Naive B cell (primary cell): ENCODE measurements around the gene EXOC2. TPM values are rescaled to one million over a fixed set of nuclear protein-coding genes. Genes with fewer than 3 reads are reported as not detected.
A peak's percentile ranks its signal among the peaks of the same experiment; 100 is the strongest.
"Not testable (repeated sequence)": the region's sequence is repeated elsewhere in the genome, so short reads cannot be mapped to it uniquely, and the experiment has no call there.

Experiments used
- ATAC-seq, 2 donors: fragments of 150-1000 bp; cut with Tn5 transposase; 2 replicates each; pipeline ENCODE4 v1.10.0; 2021; ENCODE audit warnings: low read depth in 2 of 2, mild to moderate bottlenecking in 2 of 2, moderate library complexity in 2 of 2
- DNase-seq: peaks from one replicate; pipeline ENCODE4 v3.0.0; 2022
- H3K27ac Mint-ChIP-seq, 6 donors: one replicate each; pipeline ENCODE4 v1.8.0; 2020 to 2022; ENCODE audit warnings: mild to moderate bottlenecking in 6 of 6, mixed read lengths in 6 of 6, moderate library complexity in 5 of 6, inconsistent platforms in 2 of 6
- H3K27me3 Mint-ChIP-seq, 3 donors: one replicate each; pipeline ENCODE4 v1.8.0; 2021 to 2022; ENCODE audit warnings: mixed read lengths in 3 of 3, mild to moderate bottlenecking in 1 of 3
- H3K36me3 Mint-ChIP-seq, 2 donors: one replicate each; pipeline ENCODE4 v1.8.0; 2020 to 2022; ENCODE audit warnings: mixed read lengths in 2 of 2, inconsistent platforms in 1 of 2, mild to moderate bottlenecking in 1 of 2
- H3K4me1 Mint-ChIP-seq, 3 donors: one replicate each; pipeline ENCODE4 v1.8.0; 2020 to 2022; ENCODE audit warnings: mixed read lengths in 3 of 3, inconsistent platforms in 1 of 3, mild to moderate bottlenecking in 1 of 3, moderate library complexity in 1 of 3
- H3K4me3 Mint-ChIP-seq, 8 donors: one replicate each; pipeline ENCODE4 v1.8.0; 2020 to 2022; ENCODE audit warnings: mild to moderate bottlenecking in 8 of 8, mixed read lengths in 8 of 8, moderate library complexity in 8 of 8, inconsistent platforms in 2 of 8
- H3K9me3 Mint-ChIP-seq, 7 donors: one replicate each; pipeline ENCODE4 v1.8.0; 2020 to 2022; ENCODE audit warnings: mixed read lengths in 7 of 7, mild to moderate bottlenecking in 5 of 7, inconsistent platforms in 2 of 7, moderate library complexity in 1 of 7
- polyA plus RNA-seq, 6 donors: library from polyadenylated mRNA; unstranded; fragments of 300-500 nt; fragmentation: Illumina TruSeq; gene quantifications; one replicate each; pipeline ENCODE4 v1.2.3, GENCODE V29; 2021; ENCODE audit warnings: low read depth in 6 of 6

EXOC2 gene
- polyA plus RNA-seq, 6 donors from 2014 or later, result 18.0 to 34.8 (median 28.6) TPM

DNA sequence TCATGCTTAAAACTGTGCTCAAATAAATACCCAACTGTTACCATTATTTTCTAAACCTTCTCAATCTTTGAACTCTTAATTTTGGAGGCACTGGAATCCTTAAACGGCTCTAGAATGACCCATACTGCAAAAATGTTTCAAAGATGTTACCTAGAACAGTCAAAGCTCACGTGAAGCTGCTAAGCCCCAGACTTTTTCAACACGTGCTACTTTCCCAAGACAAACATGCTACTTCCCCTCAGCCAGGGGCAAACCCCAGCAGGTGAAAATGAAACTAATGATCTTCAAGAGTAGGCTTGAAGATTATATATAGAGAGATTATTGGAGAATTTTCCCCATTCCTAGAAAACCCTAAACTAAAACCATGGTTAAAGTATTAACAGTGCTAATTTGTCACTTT is 64.2 kb downstream of the EXOC2 start:
- Mint-ChIP-seq H3K36me3 (peaks cover 0 to 21% of the 10 kb centered on the region in 2 donors), H3K4me1 (peaks cover 12 to 14% (median 13%) of the 10 kb centered on the region in 3 donors), H3K27me3 (no peaks in the 10 kb centered on the region), H3K4me3 (peak overlapping the region in 1 of 8 donors; percentile 4), H3K9me3 (no peaks in the 10 kb centered on the region), H3K27ac (peak overlapping the region in 4 of 6 donors; percentile 5 to 73 (median 68))
- no peak for DNase-seq
- ATAC-seq, result peak; percentile 68 to 84

DNA sequence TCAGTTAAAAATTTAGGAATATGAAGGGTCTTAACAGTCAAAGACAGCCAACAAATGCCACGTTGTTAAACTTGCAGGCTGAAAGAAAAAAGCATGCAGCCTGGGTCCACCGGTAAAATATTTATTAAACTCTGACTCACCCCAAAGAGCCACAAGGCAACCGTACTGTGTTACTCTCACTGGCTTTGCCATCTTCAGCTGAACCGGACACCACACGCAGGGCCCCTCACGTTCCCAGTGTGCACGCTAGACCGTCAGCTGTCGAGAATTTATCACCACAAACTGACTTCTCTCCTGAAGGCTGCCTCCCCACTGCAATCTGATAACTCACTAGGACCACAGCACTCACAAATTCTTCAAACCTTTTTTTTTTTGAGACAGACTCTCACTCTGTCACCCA is 66.7 kb downstream of the EXOC2 start:
- DNase-seq, result no peak
- H3K4me1 Mint-ChIP-seq, result peaks cover 11 to 17% (median 12%) of the 10 kb centered on the region in 3 donors
- no peak for ATAC-seq
- no peaks in the 10 kb centered on the region for H3K9me3 Mint-ChIP-seq
- no peaks in the 10 kb centered on the region for H3K27me3 Mint-ChIP-seq
- H3K27ac Mint-ChIP-seq, result peak overlapping the region in 1 of 6 donors; percentile 33
- no peak overlapping the region for H3K4me3 Mint-ChIP-seq
- H3K36me3 Mint-ChIP-seq, result peaks cover 0 to 17% of the 10 kb centered on the region in 2 donors

DNA sequence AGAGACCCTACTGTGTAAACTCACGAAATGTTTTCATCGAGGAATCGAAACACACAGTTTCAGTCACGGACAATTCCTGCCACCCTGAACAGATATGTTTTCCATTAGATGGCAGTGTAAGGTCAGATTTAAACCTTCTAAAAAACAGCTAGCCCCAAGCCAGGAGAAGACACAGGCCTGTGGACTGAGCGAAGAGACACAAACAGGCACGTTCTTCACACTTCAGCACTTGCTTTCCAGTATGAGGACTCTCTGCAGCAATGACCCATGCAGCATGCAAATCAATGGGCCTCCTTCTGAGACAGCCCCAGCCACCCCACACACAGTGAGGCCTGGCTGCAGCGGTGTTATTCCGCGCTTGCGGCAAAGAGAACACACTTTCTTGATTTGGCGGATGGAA is 68.0 kb downstream of the EXOC2 start:
- ATAC-seq, result no peak
- peaks cover 7 to 17% of the 10 kb centered on the region in 2 donors for H3K36me3 Mint-ChIP-seq
- no peak for DNase-seq

DNA sequence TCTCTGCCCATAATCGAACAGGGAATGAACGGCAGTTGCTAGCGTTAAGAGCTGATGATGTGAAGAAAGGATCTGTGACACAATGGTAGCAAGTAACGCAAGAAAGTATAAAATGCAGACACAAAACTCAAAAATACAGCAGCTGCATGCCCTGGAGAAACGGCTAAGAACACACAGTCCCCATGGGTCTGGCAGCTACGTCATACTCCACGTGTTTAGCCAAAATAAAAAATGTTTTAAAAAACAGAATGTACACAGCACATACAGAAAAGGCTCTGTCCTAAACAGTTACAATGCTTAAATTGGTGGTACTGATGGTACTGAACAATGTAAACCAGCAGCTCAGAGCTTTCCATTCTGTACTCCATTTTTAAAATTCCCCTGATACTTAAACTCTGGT is 70.5 kb downstream of the EXOC2 start:
- ATAC-seq, result no peak

More for the DNA sequence above, 68.0 kb downstream of the EXOC2 start:
- H3K4me3 Mint-ChIP-seq, result no peak overlapping the region
- no peaks in the 10 kb centered on the region for H3K9me3 Mint-ChIP-seq
- H3K27ac Mint-ChIP-seq, result no peak overlapping the region
- H3K27me3 Mint-ChIP-seq, result no peaks in the 10 kb centered on the region
- peaks cover 11 to 17% (median 12%) of the 10 kb centered on the region in 3 donors for H3K4me1 Mint-ChIP-seq

DNA sequence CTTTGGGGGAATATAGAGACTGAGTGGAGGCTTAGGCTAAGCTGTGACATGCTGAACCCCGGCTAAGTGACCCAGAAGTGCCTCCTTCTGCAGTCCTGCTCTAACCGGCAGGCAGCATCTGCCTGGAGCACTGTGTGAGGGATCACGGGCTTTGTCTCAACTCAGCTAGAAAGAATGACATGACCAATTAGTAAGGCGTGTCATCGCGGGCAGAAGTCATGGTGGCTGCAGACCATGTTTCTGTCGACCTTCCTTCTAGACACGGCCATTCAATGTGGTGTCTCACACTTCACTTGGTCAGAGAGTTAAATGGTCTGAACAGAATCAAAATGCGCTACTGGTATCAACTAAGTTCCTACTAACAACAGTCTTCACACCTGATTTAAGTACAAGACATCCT is 71.0 kb downstream of the EXOC2 start:
- H3K4me1 Mint-ChIP-seq, result peaks cover 0 to 4% (median 0%) of the 10 kb centered on the region in 3 donors
- no peaks in the 10 kb centered on the region for H3K27me3 Mint-ChIP-seq
- H3K27ac Mint-ChIP-seq, result no peak overlapping the region
- ATAC-seq (no peak), DNase-seq (no peak)
- H3K36me3 Mint-ChIP-seq, result peaks cover 12 to 26% of the 10 kb centered on the region in 2 donors
- no peaks in the 10 kb centered on the region for H3K9me3 Mint-ChIP-seq
- H3K4me3 Mint-ChIP-seq, result no peak overlapping the region

More for the DNA sequence above, 70.5 kb downstream of the EXOC2 start:
- DNase-seq, result no peak
- no peak overlapping the region for H3K4me3 Mint-ChIP-seq
- H3K9me3 Mint-ChIP-seq, result no peaks in the 10 kb centered on the region
- no peak overlapping the region for H3K27ac Mint-ChIP-seq
- H3K27me3 Mint-ChIP-seq, result no peaks in the 10 kb centered on the region
- H3K36me3 Mint-ChIP-seq, result peaks cover 7 to 21% of the 10 kb centered on the region in 2 donors
- H3K4me1 Mint-ChIP-seq, result peaks cover 0 to 4% (median 0%) of the 10 kb centered on the region in 3 donors

DNA sequence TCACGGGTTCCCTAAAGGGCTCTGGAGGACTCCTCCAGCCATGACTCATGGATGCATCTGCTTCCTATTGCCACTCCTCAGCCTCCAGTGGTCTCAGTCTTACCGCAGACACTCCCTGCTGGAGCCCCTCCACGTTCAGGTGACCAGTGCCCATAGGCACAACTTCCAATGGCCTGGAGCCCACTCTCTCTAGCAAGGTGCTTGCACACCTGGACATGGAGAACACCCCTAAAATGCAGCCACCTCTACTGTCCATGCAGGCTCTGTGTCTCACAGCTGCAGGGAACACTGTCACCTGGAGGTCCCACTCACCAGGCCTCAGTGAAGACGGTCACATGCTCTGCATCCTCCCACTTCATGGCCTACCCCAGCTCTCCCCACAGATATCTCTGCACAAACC is 72.0 kb downstream of the EXOC2 start:
- H3K27ac Mint-ChIP-seq, result peak overlapping the region in 2 of 6 donors; percentile 26 to 72
- DNase-seq (no peak), ATAC-seq (no peak)
- H3K27me3 Mint-ChIP-seq, result no peaks in the 10 kb centered on the region
- H3K4me1 Mint-ChIP-seq, result peaks cover 0 to 4% (median 1%) of the 10 kb centered on the region in 3 donors
- H3K4me3 Mint-ChIP-seq, result no peak overlapping the region
- H3K36me3 Mint-ChIP-seq, result peaks cover 15 to 28% of the 10 kb centered on the region in 2 donors
- no peaks in the 10 kb centered on the region for H3K9me3 Mint-ChIP-seq

DNA sequence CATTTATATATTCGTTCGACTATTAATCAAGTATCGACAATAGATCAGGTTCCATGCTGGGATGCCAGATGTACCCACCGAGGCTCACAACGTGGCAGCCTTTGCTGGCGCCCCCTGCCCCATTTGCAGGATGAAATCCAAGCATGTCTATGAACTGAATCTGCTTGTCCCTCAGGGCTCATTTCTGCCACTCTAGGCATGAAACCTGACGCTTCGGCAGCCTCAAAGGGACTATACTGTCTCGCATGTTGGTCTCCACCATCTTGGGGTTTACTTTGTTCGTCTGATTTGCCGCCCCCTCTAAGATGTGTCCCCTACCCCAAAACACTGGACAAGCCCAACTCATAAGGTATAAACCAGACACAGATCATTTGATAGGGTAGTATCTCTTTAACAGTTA is 72.8 kb downstream of the EXOC2 start:
- Mint-ChIP-seq H3K9me3 (no peaks in the 10 kb centered on the region), H3K27ac (no peak overlapping the region), H3K27me3 (no peaks in the 10 kb centered on the region), H3K36me3 (peaks cover 23 to 25% of the 10 kb centered on the region in 2 donors), H3K4me1 (peaks cover 0 to 4% (median 3%) of the 10 kb centered on the region in 3 donors), H3K4me3 (no peak overlapping the region)
- ATAC-seq, result no peak
- no peak for DNase-seq

DNA sequence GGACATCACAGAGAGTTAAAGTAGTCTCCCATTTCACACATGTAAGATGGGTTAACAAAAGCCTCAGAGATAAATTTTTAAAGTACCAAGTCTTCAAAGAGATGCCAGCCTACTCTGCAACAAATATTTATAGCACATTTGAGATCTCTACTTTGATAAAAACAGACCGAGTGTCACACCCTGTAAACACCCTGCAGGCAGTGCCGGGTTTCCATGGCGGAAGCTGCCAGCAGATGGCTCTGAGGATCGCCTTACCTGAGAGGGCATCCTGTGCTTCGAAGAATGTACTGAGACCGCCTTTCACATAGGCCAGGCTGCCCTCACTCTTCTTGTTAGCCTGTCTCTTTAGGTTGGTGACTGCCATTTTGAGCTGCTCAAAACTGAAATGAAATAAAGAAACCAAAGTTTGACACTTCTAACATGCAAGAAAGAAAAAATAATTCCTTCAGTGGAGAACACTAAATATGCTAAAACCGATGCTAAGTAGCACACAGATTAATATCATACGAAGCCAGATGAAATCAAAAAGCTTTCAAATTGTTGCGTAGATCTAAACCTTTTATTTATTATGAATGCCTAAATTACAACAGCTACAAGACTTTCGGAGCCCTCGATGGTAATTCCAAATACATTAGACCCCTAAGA is 75.4 kb downstream of the EXOC2 start:
- Mint-ChIP-seq H3K27ac (no peak overlapping the region), H3K27me3 (no peaks in the 10 kb centered on the region), H3K4me3 (no peak overlapping the region), H3K36me3 (peaks cover 30 to 32% of the 10 kb centered on the region in 2 donors), H3K4me1 (peaks cover 0 to 3% (median 0%) of the 10 kb centered on the region in 3 donors), H3K9me3 (no peaks in the 10 kb centered on the region)
- DNase-seq (no peak), ATAC-seq (no peak)

DNA sequence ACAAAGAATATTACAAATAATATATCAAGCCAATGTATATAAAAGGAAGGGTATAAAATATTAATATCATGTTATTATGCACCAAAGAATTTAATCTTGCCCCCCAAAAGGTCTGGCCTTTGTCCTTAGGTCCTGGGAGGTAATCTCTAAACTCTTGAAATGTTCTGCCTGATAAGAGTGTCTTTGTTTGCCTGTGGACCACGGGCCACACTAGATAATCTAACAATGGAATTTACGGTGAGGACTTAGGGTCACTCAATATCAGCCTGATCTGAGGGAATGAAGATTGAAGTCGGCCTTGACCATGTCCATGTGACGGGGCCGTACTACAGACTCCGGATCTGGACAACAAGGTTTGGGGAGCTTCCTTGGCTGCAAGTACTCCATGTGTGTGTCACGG is 79.0 kb downstream of the EXOC2 start:
- no peak overlapping the region for H3K27ac Mint-ChIP-seq
- no peaks in the 10 kb centered on the region for H3K27me3 Mint-ChIP-seq
- no peak overlapping the region for H3K4me3 Mint-ChIP-seq
- peaks cover 10 to 14% (median 13%) of the 10 kb centered on the region in 3 donors for H3K4me1 Mint-ChIP-seq
- DNase-seq (no peak), ATAC-seq (no peak)
- H3K36me3 Mint-ChIP-seq, result peaks cover 25 to 31% of the 10 kb centered on the region in 2 donors
- H3K9me3 Mint-ChIP-seq, result no peaks in the 10 kb centered on the region

DNA sequence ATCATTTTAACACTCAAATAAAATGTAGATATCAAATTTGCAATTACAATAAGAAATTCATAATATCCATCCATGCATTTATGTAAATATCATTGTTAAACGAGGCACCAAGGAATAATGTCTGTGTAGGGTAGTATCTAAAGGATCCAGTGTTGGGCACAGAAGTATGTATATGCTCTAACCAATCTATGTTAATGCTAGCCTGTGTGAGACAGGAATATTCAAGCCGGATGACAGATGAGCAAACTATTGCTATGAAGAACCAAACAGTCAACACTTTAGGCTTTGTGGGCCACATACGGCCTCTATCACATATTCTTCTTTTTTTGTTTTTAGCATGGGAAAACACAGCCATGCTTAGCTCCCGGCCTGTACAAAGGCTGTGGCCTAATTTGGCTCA is 81.0 kb downstream of the EXOC2 start:
- Mint-ChIP-seq H3K27ac (no peak overlapping the region), H3K4me1 (peaks cover 10 to 14% (median 13%) of the 10 kb centered on the region in 3 donors), H3K4me3 (no peak overlapping the region)

DNA sequence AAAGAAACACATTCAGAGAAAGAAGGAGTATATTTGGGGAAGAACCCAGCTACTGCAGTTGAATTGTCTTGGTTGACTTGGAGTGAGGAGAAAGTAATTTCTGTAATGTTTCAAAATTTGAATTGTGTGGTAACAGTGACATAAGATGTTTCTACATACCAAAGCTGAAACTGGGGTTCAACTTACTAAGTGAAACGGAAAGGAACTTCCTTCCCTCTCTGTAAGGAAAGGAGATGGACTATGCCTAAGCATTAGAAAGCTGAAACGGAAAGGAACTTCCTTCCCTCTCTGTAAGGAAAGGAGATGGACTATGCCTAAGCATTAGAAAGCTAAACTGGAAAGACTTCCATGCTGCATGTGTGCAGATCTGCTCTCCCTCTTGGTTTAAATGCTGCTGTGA is 82.1 kb downstream of the EXOC2 start:
- H3K4me1 Mint-ChIP-seq, result peaks cover 10 to 13% (median 12%) of the 10 kb centered on the region in 3 donors
- H3K36me3 Mint-ChIP-seq, result peaks cover 27 to 41% of the 10 kb centered on the region in 2 donors
- peaks cover 0 to 2% (median 0%) of the 10 kb centered on the region in 7 donors for H3K9me3 Mint-ChIP-seq
- ATAC-seq (no peak), DNase-seq (no peak)
- peak overlapping the region in 5 of 6 donors; percentile 23 to 88 (median 61) for H3K27ac Mint-ChIP-seq
- no peak overlapping the region for H3K4me3 Mint-ChIP-seq
- no peaks in the 10 kb centered on the region for H3K27me3 Mint-ChIP-seq

More for the DNA sequence above, 81.0 kb downstream of the EXOC2 start:
- Mint-ChIP-seq H3K36me3 (peaks cover 21 to 33% of the 10 kb centered on the region in 2 donors), H3K27me3 (no peaks in the 10 kb centered on the region), H3K9me3 (no peaks in the 10 kb centered on the region)
- ATAC-seq (no peak), DNase-seq (no peak)

DNA sequence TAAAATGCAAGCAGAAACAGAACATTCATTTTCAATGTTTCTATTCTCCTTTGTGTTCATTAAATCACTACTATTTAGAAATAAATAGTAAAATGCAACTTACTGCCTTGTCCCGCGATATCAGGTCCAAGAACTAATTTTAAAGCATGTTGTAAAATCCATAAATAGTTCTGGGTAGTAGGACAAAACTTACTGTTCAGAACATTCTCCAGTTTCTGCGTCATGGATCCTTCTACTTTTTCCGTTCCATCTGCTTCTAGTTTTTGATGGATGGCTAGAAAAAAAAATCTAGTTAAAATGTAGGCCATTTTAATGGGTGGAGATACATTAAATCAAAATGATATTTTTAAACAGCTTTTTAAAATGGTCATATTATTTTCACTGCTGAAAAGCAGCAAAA is 83.0 kb downstream of the EXOC2 start:
- H3K27me3 Mint-ChIP-seq, result no peaks in the 10 kb centered on the region
- DNase-seq (no peak), ATAC-seq (no peak)
- peaks cover 12 to 19% (median 17%) of the 10 kb centered on the region in 3 donors for H3K4me1 Mint-ChIP-seq
- no peak overlapping the region for H3K4me3 Mint-ChIP-seq
- H3K9me3 Mint-ChIP-seq, result peaks cover 0 to 3% (median 0%) of the 10 kb centered on the region in 7 donors
- H3K36me3 Mint-ChIP-seq, result peaks cover 24 to 38% of the 10 kb centered on the region in 2 donors
- peak overlapping the region in 1 of 6 donors; percentile 21 for H3K27ac Mint-ChIP-seq

DNA sequence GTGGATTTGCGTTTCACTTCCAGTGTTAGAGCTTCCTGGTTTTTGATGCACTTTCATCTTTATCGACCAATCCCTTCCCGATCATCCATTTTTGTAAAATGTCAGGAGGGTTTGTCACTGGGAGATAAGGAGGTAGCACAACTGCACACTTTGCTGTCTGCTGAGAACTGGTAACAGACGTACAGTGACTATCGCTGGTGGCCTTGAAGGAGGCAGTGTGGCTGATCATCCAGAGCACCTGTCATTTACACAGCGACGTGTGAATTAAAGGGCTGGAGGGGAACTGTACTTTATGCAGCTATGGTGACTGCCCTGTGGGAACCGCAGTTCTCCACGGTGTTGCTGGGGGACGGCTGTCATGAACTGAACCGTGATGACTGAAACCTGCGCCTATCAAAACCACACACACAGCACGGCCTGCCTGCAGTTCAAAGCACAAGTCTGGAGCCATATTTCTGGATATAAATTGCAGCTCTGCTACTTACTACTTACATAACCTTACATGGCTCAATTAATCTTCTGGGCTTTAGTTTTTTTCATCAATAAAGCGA is 86.0 kb downstream of the EXOC2 start:
- Mint-ChIP-seq H3K27ac (no peak overlapping the region), H3K36me3 (peaks cover 26 to 32% of the 10 kb centered on the region in 2 donors), H3K4me1 (peaks cover 16 to 26% (median 23%) of the 10 kb centered on the region in 3 donors), H3K4me3 (no peak overlapping the region), H3K9me3 (peaks cover 0 to 3% (median 0%) of the 10 kb centered on the region in 7 donors), H3K27me3 (no peaks in the 10 kb centered on the region)
- ATAC-seq, result no peak
- DNase-seq, result no peak

DNA sequence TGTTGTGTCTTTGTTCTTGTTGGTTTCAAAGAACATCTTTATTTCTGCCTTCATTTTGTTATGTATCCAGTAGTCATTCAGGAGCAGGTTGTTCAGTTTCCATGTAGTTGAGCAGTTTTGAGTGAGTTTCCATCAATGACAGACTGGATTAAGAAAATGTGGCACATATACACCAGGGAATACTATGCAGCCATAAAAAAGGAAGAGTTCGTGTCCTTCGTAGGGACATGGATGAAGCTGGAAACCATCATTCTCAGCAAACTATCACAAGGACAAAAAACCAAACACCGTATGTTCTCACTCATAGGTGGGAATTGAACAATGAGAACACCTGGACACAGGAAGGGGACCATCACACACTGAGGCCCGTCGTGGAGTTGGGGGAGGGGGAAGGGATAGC is 87.0 kb downstream of the EXOC2 start:
- not testable (repeated sequence) for H3K4me3 Mint-ChIP-seq, H3K27ac Mint-ChIP-seq, H3K9me3 Mint-ChIP-seq, H3K27me3 Mint-ChIP-seq, ATAC-seq, DNase-seq
- Mint-ChIP-seq H3K36me3 (peaks cover 24 to 32% of the 10 kb centered on the region in 2 donors), H3K4me1 (peaks cover 9 to 17% (median 16%) of the 10 kb centered on the region in 3 donors)
